SIG-M5 treated with dmso at 0.1 percent for 504 hours (cell line): ENCODE data around the gene XG.

Experiments used
- DNase-seq: peaks from one replicate; lab custom pipeline; 2025; ENCODE audit not compliant: unreplicated experiment; lab: John Stamatoyannopoulos, UW

The XG gene

DNA sequence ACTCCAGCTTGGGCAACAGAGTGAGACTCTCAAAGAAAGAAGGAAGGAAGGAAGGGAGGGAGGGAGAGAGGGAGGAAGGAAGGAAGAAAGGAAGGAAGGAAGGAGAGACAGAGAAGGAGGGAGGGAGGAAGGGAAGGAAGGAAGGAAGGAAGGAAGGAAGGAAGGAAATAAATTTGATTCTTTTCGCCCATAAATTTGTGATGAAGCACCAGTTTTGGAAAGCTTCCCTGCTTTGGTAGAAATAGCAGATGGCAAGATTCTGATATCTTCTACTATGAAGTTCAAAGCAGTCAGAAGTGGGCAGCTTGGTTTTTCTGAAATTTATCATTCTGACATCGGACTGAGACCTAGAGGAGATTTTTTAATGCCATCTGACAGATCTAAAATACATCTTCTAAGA, 65.2 kb downstream of the XG start:
- DNase-seq: no peak

- peak; percentile 4 for DNase-seq
Observed at GRCh38 chrX:2819345-2820135, 67.7 kb downstream of the XG start.

- DNase-seq: no peak
Observed at GRCh38 chrX:2820136-2820771, 68.4 kb downstream of the XG start.

DNA sequence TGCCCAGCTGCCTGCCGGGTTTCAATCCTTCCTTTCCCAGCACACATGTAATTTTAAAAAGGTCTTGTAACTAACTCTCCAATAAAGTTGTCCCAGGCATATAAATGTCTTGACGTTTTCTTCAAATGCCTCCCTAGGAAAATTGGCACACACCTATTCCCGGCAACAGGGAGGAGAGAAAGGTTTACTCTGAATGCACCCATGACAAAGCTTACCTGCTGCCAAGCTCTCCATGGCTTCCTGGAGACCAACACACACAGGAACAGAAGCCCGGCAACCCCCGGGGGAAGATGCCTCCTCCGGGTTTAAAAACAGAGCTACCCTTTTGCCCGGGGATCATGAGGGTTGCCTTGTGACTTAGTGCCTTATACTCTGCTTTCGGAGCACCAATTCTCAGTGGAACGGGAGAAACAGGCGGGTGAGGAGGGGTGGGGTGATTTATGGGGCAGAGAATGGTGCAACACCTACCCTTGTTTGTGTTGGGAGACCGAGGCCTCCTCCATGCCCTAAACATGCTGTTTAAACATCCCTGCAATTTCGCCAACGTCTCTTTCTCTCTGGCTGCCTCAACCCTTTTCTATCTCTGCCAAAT, 72.1 kb downstream of the XG start:
- DNase-seq: no peak

- no peak for DNase-seq
Observed at GRCh38 chrX:2824886-2825285, 73.0 kb downstream of the XG start.

DNA sequence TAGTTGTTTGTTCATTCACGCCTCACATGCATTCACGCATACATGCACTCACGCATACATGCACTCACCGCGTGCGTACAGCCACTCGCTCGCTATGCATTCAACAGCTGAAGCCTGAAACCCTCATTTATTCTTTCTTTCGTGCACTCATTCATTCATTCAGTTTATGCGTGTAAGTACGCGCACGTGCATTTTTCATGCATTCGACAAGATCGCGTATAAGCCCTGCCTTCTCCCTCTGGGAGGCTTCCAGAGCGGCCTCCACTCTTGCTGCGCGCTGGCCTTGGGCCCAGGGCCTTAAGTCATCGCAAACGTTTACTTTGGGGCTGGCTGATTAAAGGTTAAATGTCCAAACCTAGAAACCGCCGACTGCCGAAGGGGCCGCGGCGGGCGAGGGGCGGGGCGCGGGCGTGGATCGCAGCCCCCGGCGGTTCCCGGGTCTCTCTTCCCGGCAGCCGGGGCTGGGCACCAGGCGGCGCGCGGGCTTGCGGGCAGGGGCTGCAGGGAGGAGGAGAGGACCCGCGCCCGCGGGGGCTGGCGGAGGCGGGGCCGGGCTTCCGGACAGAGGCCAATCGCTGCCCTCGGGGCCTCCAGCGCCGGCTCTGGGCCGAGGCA, 76.6 kb downstream of the XG start, which contains the start of gene GYG2:
TSS of gene GYG2 (plus strand) at position 587 of the 615 bp plus-strand sequence. CDS start 1,259 bp downstream, outside the sequence.
- no peak for DNase-seq

- no peak for DNase-seq
Observed at GRCh38 chrX:2828959-2829411, 77.1 kb downstream of the XG start.

- DNase-seq: no peak
Observed at GRCh38 chrX:2829469-2830246, 77.8 kb downstream of the XG start.

DNA sequence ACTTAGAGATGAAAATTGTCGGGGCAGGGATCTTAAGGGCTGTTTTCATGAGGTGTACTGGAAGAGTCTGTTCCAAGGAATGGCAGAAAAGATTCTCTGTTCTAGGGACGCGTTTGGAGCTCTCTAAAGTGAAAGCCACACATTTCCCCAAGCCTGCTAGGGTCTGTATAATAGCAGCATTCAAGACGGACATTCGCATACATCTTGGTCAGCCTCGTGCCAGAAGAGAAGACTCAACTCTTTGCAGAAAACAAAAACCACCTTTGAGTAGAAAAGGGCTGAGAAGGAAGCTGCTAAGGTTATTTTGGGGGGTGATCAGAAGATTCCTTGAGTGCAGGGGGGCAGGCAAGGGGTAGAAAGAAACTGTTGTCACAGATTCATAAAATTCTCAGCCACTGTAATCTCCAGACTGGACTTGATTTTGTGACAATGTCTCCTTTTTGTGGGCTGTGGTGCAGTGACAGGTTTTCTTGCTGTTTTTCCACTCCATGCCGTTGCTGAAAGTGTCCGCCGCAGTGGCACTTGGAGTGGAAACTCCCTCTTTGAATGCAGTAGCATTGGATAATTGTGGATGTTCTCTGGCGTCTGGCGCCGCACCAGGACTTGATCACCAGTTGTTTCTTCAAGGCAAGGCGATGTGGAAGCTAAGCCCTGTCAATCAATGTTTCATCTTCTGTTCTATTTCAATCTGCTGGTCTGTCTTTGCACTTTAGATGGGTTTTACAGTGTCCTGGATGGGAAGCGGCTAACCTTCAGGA, 79.8 kb downstream of the XG start:
- DNase-seq: no peak

DNA sequence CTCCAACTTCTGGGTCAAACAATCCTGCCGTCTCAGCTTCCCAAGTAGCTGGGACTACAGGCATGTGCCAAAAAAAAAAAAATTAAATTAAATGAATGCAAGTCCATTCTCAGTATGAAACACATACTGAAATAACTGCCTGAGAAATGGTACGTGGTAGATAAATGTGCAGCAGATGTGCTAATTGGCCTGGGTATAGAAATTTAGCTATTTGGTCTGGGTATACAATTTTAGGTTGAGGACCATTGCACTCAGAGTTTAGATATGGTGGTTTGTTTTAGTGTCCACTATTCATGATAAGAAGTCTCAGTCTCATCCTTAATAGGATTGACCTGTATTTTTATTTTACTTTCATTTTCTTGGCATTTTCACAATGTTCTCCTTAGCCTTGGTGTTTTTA, 86.1 kb downstream of the XG start:
- DNase-seq: no peak

DNA sequence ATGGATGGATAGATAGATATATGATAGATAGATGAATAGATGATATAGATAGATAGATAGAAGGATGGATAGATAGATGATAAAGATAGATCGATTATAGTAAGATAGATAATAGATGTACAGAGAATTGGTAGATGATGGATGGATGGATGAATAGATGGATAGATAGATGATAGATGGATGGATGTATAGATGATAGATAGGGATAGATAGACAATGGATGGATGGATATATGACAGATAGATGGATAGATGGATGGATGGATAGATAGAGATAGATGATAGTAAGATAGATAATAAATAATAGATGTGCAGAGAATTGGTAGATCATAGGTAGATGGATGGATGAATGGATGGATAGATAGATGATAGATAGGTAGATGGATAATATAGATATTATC, 89.1 kb downstream of the XG start:
- DNase-seq: no peak

GRCh38 chrX:2841537-2841936, 89.7 kb downstream of the XG start:
- DNase-seq: no peak

DNA sequence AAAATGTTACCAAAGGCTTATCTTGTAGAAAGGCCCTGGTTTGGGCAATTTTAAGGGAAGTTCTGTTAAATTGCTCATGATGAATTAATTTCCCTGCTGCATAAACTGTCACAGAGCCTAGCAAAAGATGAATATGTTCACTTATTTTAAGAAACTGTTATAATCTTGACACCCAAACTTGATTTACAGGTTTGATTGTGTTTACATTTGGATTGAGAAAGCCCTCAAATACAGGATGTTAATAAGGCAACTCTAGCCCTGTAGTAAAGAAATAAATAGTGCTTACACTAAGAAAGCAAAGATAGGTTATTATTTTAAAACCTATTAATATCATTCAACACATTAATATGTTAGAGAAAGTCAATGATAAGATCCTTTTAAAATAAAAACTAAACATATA, 95.2 kb downstream of the XG start:
- DNase-seq: no peak

GRCh38 chrX:2848871-2849301, 97.0 kb downstream of the XG start:
- no peak for DNase-seq

GRCh38 chrX:2854918-2855317, 103.1 kb downstream of the XG start:
- DNase-seq: no peak

DNA sequence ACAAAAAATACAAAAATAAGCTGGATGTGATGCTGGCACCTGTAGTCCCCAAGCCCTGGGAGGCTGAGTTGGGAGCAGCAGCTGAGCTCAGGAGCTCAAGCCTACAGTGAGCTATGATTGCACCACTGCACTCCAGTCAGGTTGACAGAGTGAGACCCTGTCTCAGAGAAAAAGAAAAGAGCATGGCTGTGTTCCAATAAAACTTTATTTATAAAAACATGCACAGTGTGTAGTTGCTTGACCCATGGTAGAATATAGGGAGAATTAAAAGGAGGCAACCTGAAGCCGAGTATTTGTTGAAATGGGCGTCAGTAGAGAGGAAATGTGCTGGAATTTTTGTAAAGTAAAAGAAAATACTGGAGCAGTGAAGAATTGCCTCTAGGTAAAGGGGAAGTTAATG, 103.9 kb downstream of the XG start:
- DNase-seq: no peak

- DNase-seq: no peak
Observed at GRCh38 chrX:2857566-2857965, 105.7 kb downstream of the XG start.

GRCh38 chrX:2859197-2859797, 107.5 kb downstream of the XG start:
- DNase-seq: no peak

- no peak for DNase-seq
Observed at GRCh38 chrX:2862404-2862803, 110.6 kb downstream of the XG start.

- DNase-seq: no peak
Observed at GRCh38 chrX:2863646-2864045, 111.8 kb downstream of the XG start.
